GM18868 (cell line): Measurements from ENCODE around the gene STIM1.
"Not testable (repeated sequence)": the region's sequence is repeated elsewhere in the genome, so short reads cannot be mapped to it uniquely, and the experiment has no call there.

Experiments used
- ATAC-seq: cut with Tn5 transposase; IDR thresholded peaks from one replicate; pipeline ENCODE4 v1.9.1; 2021; ENCODE audit warnings: mild to moderate bottlenecking, moderate library complexity; ENCODE audit not compliant: unreplicated experiment

Gene STIM1

DNA sequence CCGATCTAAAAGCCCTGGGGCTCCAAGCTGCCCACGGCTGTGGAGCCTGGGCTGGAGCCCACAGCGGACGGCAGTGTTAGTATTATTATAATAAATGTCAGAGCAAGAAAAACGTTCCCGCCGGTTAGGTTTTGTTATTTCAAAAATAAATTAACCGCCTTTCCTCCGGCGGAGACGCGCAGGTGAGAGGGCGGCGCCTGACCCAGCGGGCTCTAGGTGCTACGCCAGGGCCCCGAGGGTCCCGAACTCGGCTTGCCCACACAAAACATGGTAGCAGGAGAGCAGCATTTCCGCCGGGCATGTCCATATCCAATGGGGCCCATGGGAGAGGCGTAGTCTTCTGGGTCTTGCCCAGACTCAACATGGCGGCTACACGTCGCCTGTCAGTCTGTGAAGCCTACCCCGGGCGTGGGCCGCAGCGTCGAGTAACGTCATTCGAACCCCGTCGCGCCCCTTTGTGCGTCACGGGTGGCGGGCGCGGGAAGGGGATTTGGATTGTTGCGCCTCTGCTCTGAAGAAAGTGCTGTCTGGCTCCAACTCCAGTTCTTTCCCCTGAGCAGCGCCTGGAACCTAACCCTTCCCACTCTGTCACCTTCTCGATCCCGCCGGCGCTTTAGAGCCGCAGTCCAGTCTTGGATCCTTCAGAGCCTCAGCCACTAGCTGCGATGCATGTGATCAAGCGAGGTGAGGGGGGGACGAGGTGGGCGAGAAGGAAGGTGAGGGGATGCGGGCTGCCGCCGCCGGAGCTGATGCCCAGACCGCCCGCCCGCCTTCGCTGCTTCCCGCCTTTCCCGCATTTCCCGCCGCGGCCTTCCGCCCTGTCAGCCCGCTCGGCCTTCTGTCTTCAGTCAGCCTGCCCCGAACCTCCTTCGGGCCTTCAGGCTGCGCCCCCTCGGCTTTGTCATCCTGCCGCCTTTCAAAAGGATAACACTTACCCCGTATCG is 239.2 kb downstream of the STIM1 start, which contains the start of gene RRM1:
Gene RRM1 (plus strand): TSS at position 452 of the 944 bp plus-strand sequence. CDS start 214 bp downstream, at position 666.
- peak; percentile 96 for ATAC-seq

GRCh38 chr11:4095509-4096230 is 240.2 kb downstream of the STIM1 start:
- ATAC-seq: no peak

- no peak for ATAC-seq
These were observed 242.7 kb downstream of the STIM1 start for GRCh38 chr11:4098026-4098621.

DNA sequence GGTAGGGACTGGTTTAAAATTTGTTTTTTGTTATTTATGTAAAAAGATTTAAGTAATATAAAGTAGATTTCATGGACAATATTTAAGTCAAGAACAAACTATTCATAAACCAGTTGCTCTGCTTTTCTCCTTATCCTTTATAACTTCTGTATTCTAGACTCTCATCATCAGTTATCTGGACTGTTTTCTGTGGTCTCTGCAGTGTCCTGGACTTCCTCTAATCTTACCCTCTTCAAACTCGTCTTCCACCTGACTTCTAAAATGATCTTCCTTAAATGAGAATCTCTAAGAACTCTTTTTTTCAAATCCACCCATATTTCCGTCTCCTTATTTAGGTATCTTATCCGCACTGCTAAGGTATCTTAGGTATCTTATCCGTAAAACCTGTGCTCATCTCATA is 247.2 kb downstream of the STIM1 start:
- no peak for ATAC-seq

DNA sequence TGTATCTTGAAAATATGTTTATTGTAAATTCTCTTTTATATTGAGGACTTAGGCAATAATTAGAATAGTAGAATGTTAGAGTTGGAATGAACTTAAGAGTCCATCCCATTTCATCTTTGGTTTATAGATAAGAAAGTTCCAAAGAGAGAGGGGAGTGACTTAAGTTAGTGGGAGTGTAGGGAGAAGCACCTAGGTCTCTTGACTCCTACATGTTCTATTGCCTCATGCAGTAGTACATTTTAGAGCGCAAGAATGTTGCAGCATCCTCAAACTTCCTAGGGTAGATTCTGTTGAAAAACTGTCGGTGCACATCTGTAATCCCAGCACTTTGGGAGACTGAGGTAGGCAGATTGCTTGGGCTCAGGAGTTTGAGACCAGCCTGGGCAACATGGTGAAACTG is 247.8 kb downstream of the STIM1 start:
- no peak for ATAC-seq

DNA sequence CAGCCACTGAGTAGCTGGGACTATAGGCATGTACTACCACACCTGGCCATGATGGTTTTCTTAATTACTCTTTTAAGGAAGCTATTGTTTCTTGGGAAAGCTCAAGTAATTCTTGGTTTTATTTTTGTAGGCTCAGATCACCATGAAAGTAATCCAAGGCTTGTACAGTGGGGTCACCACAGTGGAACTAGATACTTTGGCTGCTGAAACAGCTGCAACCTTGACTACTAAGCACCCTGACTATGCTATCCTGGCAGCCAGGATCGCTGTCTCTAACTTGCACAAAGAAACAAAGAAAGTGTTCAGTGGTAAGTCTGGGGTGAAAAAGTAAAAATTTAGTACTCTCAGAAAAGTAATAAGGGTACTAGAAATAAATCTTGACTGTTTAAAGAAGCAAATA is 250.5 kb downstream of the STIM1 start:
- ATAC-seq: no peak

- no peak for ATAC-seq
These were observed 256.4 kb downstream of the STIM1 start for GRCh38 chr11:4111834-4112233.

DNA sequence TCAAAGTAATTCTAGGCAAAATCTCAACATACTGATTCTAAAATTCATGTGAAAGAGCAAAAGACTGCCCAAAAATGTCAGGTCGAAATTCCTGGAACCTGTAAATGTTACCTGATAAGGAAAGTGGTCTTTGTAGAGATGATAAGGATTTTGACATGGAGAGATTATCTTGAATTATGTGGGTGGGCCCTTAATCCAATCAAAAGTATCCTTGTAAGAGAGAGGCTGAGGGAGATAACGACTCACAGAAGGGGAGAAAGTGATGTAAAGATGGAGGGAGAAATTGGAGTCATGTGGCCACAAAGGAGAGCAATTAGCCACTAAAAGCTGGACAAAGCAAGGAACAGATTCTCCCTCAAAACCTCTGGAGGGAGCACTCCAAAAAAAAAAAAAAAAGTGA is 259.7 kb downstream of the STIM1 start:
- no peak for ATAC-seq

GRCh38 chr11:4118107-4118506 is 262.6 kb downstream of the STIM1 start:
- ATAC-seq: no peak

DNA sequence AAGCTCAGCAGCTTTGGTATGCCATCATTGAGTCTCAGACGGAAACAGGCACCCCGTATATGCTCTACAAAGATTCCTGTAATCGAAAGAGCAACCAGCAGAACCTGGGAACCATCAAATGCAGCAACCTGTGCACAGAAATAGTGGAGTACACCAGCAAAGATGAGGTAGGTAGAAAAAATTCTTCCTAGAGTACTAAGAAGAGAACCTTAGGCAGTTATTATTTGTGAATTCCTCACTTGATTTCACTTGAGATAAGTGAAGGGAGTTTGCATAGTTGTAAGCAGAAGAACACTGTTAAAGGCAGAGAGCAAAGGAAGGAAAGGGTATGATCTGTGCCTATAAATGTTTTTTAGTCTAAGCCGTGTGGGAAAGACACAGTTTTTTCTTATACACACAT is 267.8 kb downstream of the STIM1 start:
- ATAC-seq: no peak

DNA sequence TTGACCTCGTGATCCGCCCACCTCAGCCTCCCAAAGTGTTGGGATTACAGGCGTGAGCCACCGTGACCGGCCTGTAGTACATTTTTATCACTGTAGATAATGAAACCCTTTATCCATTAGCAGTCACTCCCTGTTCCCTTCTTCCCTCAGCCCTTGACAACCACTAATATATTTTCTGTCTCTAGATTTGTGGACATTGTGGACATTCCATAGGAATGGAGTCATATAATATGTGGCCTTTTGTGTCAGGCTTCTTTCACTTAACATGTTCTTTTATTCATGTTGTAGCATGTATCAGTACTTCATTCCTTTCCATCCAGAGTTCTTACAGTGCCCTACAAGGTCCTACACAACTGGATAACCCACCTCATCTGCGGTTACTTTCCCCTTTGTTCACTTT is 269.7 kb downstream of the STIM1 start:
- ATAC-seq: no peak

GRCh38 chr11:4127357-4127756 is 271.9 kb downstream of the STIM1 start:
- ATAC-seq: no peak

DNA sequence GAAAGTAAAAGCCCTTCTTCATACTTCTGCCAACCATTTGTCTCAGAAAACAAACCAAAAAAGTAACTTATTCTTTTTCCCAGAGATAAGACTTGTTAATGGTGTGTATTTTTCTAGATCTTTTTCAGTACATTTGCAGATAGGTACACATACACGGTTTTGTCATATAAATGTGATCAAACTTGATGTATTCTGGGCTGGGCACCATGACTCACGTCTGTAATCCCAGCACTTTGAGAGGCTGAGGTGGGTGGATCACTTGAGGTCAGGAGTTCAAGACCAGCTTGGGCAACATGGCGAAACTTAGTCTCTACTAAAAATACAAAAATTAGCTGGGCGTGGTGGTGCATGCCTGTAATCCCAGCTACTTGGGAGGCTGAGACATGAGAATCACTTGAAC is 274.8 kb downstream of the STIM1 start:
- ATAC-seq: not testable (repeated sequence)

- no peak for ATAC-seq
These were observed 279.3 kb downstream of the STIM1 start for GRCh38 chr11:4134806-4135205.

- ATAC-seq: no peak
These were observed 283.0 kb downstream of the STIM1 start for GRCh38 chr11:4138497-4138896.

DNA sequence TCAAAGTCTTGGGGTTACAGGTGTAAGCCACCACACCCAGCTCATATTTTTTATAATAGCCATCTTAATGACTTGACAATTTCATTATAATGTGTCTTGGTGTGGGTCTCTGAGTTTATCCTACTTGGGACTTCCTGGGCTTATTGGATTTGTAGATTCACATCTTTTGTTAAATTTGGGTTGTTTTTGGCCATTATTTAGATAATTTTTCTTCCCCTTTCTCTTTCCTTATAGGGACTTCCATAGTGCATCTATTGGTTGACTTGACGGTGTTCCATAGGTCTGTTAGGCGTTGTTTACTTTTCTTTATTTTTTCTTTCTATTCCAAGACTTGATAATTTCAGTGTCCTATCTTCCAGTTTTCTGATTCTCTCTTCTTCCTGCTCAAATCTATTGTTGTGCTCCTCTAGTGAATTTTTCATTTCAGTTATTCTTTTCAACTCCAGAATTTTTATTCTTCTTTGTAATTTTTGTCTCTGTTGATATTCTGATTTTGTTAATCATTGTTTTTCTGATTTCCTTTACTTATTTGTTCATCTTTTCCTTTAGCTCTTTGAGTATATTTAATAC is 284.7 kb downstream of the STIM1 start:
- ATAC-seq: no peak
